ENCODE data around the gene MAJIN.

The MAJIN gene

DNA sequence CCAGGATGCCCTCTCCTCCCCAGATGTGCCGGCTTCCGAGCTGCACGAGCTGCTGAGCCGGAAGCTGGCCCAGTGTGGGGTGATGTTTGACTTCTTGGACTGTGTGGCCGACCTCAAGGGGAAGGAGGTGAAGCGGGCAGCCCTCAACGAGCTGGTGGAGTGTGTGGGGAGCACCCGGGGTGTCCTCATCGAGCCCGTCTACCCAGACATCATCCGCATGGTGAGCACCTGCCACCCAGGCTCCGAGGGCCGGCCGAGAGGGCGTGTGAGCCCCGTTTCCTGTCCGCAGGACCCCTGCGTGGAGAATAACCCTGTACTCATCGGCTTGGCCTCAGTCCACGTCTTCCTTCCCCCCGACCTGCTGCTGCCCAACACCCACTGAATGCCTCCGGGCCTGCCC lies 45.2 kb downstream of the MAJIN start:
- TF ChIP-seq ZNF146 (tag by site-specific recombination; IDR thresholded peaks at IDR 0.05) (no peak), ZNF211 (tag by site-specific recombination; IDR thresholded peaks at IDR 0.05; ENCODE audit: low read depth) (no peak), PATZ1 (tag by site-specific recombination; IDR thresholded peaks at IDR 0.05) (no peak)
- CTCF ChIA-PET: interaction anchor here (0.6 to 1.1 kb wide), 4 partner anchors 8 to 186 kb away, joined by 3 to 4 read pairs (median 4); no protein-coding TSS in a partner anchor
- no peaks in the 10 kb centered on the region for H3K9me3 ChIP-seq (ENCODE audit: control insufficient read depth, insufficient read depth, low read depth, low read length)
- no peak overlapping the region for H3K4me3 ChIP-seq (ENCODE audit: low read depth, low read length)
- H3K36me3 ChIP-seq (ENCODE audit: control insufficient read depth in 2 of 2, insufficient read depth in 1 of 2, low read length in 2 of 2): peaks cover 0 to 43% of the 10 kb centered on the region in 2 experiments; a peak in 1 of 3 replicates
- POLR2A ChIA-PET: interaction anchor here (1.3 kb wide), 1 partner anchor 9 kb away, joined by 3 read pairs; the partner anchor contains the start of gene GPHA2
- no peaks in the 10 kb centered on the region for H3K4me1 ChIP-seq (ENCODE audit: control insufficient read depth, insufficient read depth, low read length)
- H3K27ac ChIP-seq (ENCODE audit: extremely low read depth, low read depth, low read length): no peak overlapping the region

DNA sequence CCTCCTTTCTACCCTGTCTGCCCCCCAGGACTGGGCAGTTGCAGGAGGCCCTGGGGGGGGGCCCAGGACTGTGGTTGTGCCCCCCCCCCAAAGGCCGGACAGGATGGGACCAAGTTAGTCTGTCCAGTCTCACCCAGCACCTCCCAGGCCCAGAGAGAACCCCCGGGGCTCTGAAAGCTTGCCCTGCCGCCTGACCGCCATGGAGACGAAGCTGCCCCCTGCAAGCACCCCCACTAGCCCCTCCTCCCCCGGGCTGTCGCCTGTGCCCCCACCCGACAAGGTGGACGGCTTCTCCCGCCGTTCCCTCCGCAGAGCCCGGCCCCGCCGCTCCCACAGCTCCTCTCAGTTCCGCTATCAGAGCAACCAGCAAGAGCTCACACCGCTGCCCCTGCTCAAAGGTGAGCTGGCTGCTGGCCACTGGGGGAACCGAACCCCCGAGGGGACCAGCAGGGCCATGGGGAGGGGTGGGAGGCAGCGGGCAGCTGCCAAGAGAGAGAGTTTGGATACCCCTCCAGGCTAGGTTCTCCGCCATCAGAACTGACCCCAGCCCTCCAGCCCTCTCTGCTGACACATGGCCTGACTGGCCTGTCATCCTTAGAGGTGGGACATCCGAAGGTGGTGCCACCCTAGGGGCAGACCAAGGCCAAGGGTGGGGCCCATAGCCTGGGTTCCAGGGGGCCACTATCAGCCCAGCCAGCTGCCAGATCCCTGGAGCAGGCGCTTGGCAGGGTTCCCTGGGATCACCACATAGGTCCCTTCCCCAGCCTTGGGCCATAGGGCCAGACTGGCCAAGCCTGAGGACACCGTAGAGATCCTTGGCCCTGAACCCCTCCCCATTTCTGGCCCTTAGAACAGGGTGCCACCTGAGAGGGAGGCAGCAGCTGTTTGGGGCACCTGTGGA lies 46.1 kb downstream of the MAJIN start:
- H3K36me3 ChIP-seq (ENCODE audit: control insufficient read depth in 2 of 2, insufficient read depth in 1 of 2, low read length in 2 of 2): peaks cover 0 to 34% of the 10 kb centered on the region in 2 experiments; a peak in 1 of 3 replicates
- TF ChIP-seq ZNF311 (tag by site-specific recombination; IDR thresholded peaks at IDR 0.05; ENCODE audit: borderline replicate concordance) (no peak), ZNF76 (tag by site-specific recombination; IDR thresholded peaks at IDR 0.05; ENCODE audit: borderline replicate concordance, low read depth) (no peak)
- ChIA-PET POLR2A (interaction anchor here (0.7 to 1.8 kb wide), 3 partner anchors 8 to 72 kb away, joined by 3 to 8 read pairs (median 8); partner anchors contain the start of gene GPHA2), CTCF (interaction anchor here (0.6 to 1.1 kb wide), 3 partner anchors 9 to 139 kb away, joined by 3 to 4 read pairs (median 3); no protein-coding TSS in a partner anchor)
- H3K27ac ChIP-seq (ENCODE audit: extremely low read depth, low read depth, low read length): no peak overlapping the region
- no peaks in the 10 kb centered on the region for H3K9me3 ChIP-seq (ENCODE audit: control insufficient read depth, insufficient read depth, low read depth, low read length)
- no peaks in the 10 kb centered on the region for H3K4me1 ChIP-seq (ENCODE audit: control insufficient read depth, insufficient read depth, low read length)
- no peak overlapping the region for H3K4me3 ChIP-seq (ENCODE audit: low read depth, low read length)

GRCh38 chr11:64924910-64925284 lies 47.0 kb downstream of the MAJIN start:
- no peaks in the 10 kb centered on the region for H3K9me3 ChIP-seq (ENCODE audit: control insufficient read depth, insufficient read depth, low read depth, low read length)

DNA sequence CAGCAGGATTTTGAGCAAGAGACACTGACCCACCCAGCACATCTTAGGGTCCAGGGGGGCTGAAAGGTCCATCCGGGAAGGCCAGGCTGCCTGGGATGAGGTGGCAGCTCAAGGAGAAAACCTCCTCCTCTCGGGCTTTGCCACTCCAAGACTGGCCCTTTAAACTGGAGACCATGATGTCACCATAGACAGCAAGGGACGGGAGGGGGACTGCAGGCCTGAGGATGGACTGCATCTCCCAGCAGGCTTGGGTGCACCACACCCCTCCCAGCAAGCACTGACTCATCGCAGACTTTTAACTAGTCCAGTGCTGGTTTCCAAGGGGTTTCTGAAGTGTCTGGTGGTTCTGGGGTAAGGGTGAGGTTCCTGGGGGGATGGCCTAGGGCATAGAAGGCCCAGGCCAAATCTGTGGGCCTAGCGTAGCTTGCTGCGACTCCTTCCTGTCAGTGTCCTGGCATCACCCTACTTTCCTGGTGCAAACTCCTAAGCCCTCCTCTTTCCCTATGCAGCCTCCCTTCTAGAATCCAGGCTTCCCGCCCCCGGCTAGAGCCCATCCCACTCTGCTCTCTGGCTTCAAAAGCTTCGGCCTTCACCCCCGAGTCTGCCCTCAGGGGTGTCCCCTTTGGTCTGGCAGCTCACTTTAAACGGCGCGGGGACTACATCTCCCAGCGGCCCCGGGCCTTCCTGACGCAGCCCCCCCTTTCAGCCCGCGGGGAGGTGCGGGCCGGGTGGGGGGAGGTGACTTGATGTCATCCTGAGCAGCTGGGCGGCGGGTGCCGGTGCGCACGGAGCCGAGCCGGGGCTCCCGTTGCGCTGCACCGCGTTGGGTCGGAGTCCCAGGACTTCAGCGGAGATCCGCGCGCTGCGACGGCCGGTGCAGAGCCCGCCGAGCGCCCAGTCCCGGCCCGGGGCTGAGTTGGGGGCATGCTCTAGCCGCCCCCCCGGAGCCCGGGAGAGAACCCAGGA lies 47.7 kb downstream of the MAJIN start, which contains the start of gene PPP2R5B:
TSS of gene PPP2R5B (plus strand) at position 746 of the 966 bp plus-strand sequence. CDS start 1,046 bp downstream, outside the sequence.
- H3K36me3 ChIP-seq (ENCODE audit: control insufficient read depth in 2 of 2, insufficient read depth in 1 of 2, low read length in 2 of 2): peaks cover 0 to 18% of the 10 kb centered on the region in 2 experiments; a peak in 1 of 3 replicates
- no peaks in the 10 kb centered on the region for H3K4me1 ChIP-seq (ENCODE audit: control insufficient read depth, insufficient read depth, low read length)
- ChIA-PET CTCF (interaction anchor here (0.7 to 1.1 kb wide), 2 partner anchors 138 to 248 kb away, joined by 3 read pairs; no protein-coding TSS in a partner anchor), POLR2A (interaction anchor here (1.0 to 2.0 kb wide), 7 partner anchors 9 to 146 kb away, joined by 3 to 8 read pairs (median 4); partner anchors contain the start of genes ARL2, BATF2 and SF1)
- H3K27ac ChIP-seq (ENCODE audit: extremely low read depth, low read depth, low read length): peak within 1 kb of the TSS; percentile 62
- peak within 1 kb of the TSS; percentile 67 for H3K4me3 ChIP-seq (ENCODE audit: low read depth, low read length)
- no peaks in the 10 kb centered on the region for H3K9me3 ChIP-seq (ENCODE audit: control insufficient read depth, insufficient read depth, low read depth, low read length)
- no peak for TF ChIP-seq ZNF391 (tag by site-specific recombination; IDR thresholded peaks at IDR 0.05; ENCODE audit: borderline replicate concordance, low read depth)
- peak; percentile 94 for TF ChIP-seq ZNF398 (tag by site-specific recombination; IDR thresholded peaks at IDR 0.05)
- TF ChIP-seq ZNF785 (tag by site-specific recombination; IDR thresholded peaks at IDR 0.05): 0 out of 2 replicates have a peak, but pooled peaks have one; percentile 16
- no peak for TF ChIP-seq ZNF768 (tag by site-specific recombination; IDR thresholded peaks at IDR 0.05)
- no peak for TF ChIP-seq ZNF2 (tag by site-specific recombination; IDR thresholded peaks at IDR 0.05)
- TF ChIP-seq ZNF654 (tag by site-specific recombination; IDR thresholded peaks at IDR 0.05; ENCODE audit: low read depth): no peak
- peak; percentile 68; the same call in 1 of the 2 replicates for TF ChIP-seq ZNF423 (tag by site-specific recombination; IDR thresholded peaks at IDR 0.05)
- no peak for TF ChIP-seq ZNF404 (tag by site-specific recombination; IDR thresholded peaks at IDR 0.05)
- TF ChIP-seq ZNF354C (tag by site-specific recombination; IDR thresholded peaks at IDR 0.05; ENCODE audit: borderline replicate concordance, low read depth): no peak

More at GRCh38 chr11:64924910-64925284, 47.0 kb downstream of the MAJIN start:
- peak overlapping the region; percentile 62; the same call in 1 of the 2 replicates for H3K27ac ChIP-seq (ENCODE audit: extremely low read depth, low read depth, low read length)
- no peak for TF ChIP-seq ZNF488 (tag by site-specific recombination; IDR thresholded peaks at IDR 0.05)
- 0 out of 2 replicates have a peak, but pooled peaks have one; percentile 2 for TF ChIP-seq ZNF561 (tag by site-specific recombination; IDR thresholded peaks at IDR 0.05; ENCODE audit: borderline replicate concordance)
- peak; percentile 43 for TF ChIP-seq ZBTB20 (tag by site-specific recombination; IDR thresholded peaks at IDR 0.05)
- TF ChIP-seq SP2 (tag by site-specific recombination; IDR thresholded peaks at IDR 0.05): peak; percentile 10; the same call in 1 of the 2 replicates
- H3K4me3 ChIP-seq (ENCODE audit: low read depth, low read length): peak overlapping the region; percentile 67
- H3K4me1 ChIP-seq (ENCODE audit: control insufficient read depth, insufficient read depth, low read length): no peaks in the 10 kb centered on the region
- H3K36me3 ChIP-seq (ENCODE audit: control insufficient read depth in 2 of 2, insufficient read depth in 1 of 2, low read length in 2 of 2): peaks cover 0 to 25% of the 10 kb centered on the region in 2 experiments; a peak in 1 of 3 replicates
- POLR2A ChIA-PET: interaction anchor here (1.0 to 2.0 kb wide), 5 partner anchors 9 to 146 kb away, joined by 3 to 8 read pairs (median 4); partner anchors contain the start of genes BATF2, GPHA2 and SF1
- CTCF ChIA-PET: interaction anchor here (0.6 to 1.1 kb wide), 2 partner anchors 10 to 138 kb away, joined by 3 read pairs; no protein-coding TSS in a partner anchor

All from HEK293 (cell line).